Spleen (tissue), 11 donors: ENCODE results near the gene EHD2. TPM values are rescaled to one million over a fixed set of nuclear protein-coding genes. Genes with fewer than 3 reads are reported as not detected.

ENCODE experiments used
- DNase-seq: peaks from one replicate; pipeline ENCODE4 v3.0.0-alpha.2; 2020
- H3K27ac ChIP-seq, 8 donors: fragments of 200-600 bp; sonication (generic) in 7 of 8; 1 replicate in 4 of 8; 2 replicates in 4 of 8; pipeline versions ENCODE4 v1.5.0 to v1.8.0; 2016 to 2021; ENCODE audit warnings: inconsistent platforms in 4 of 8, mild to moderate bottlenecking in 4 of 8, moderate library complexity in 1 of 8
- H3K27me3 ChIP-seq, 7 donors: fragments of 200-600 bp; sonication (generic) in 6 of 7; replicated peaks in 1 of 7; 1 replicate in 4 of 7; 2 replicates in 3 of 7; pipeline versions ENCODE4 v1.5.0 to v1.8.0; 2016 to 2021; ENCODE audit warnings: inconsistent platforms in 3 of 7, mild to moderate bottlenecking in 1 of 7
- H3K36me3 ChIP-seq, 6 donors: fragments of 200-600 bp; sonication (generic) in 5 of 6; 1 replicate in 4 of 6; 2 replicates in 2 of 6; pipeline versions ENCODE4 v1.5.0 to v1.8.0; 2016 to 2021; ENCODE audit warnings: inconsistent platforms in 2 of 6
- H3K4me1 ChIP-seq, 6 donors: fragments of 200-600 bp; sonication (generic) in 5 of 6; 1 replicate in 3 of 6; 2 replicates in 3 of 6; pipeline versions ENCODE4 v1.5.0 to v1.8.0; 2016 to 2021; ENCODE audit warnings: inconsistent platforms in 3 of 6
- H3K4me3 ChIP-seq, 8 donors: fragments of 200-600 bp; sonication (generic) in 7 of 8; 1 replicate in 4 of 8; 2 replicates in 4 of 8; pipeline versions ENCODE4 v1.5.0 to v1.8.0; 2016 to 2021; ENCODE audit warnings: inconsistent platforms in 4 of 8, mild to moderate bottlenecking in 4 of 8, moderate library complexity in 2 of 8
- H3K9me3 ChIP-seq, 8 donors: fragments of 200-600 bp; sonication (generic) in 7 of 8; 1 replicate in 4 of 8; 2 replicates in 4 of 8; pipeline versions ENCODE4 v1.5.0 to v1.8.0; 2016 to 2021; ENCODE audit warnings: inconsistent platforms in 4 of 8
- POLR2A ChIP-seq, 3 donors: fragments of 450-650 bp; IDR thresholded peaks; one replicate each; pipeline ENCODE4 v1.5.1; 2017; ENCODE audit warnings: antibody characterized with exemption in 3 of 3, mild to moderate bottlenecking in 1 of 3
- POLR2AphosphoS5 ChIP-seq, 3 donors: sonication (generic); formaldehyde crosslinking; IDR thresholded peaks; one replicate each; pipeline ENCODE4 v1.5.1; 2017; ENCODE audit warnings: antibody characterized with exemption in 3 of 3
- WGBS, 5 donors: extraction: QIAGEN DNeasy Blood & Tissue Kit in 3 of 5; methylation state at CpG; one replicate each; pipeline versions ENCODE4 v1.1.5 to v1.1.7; 2013 to 2018; 5-methylcytosine and 5-hydroxymethylcytosine counted together
- intact Hi-C: fragments of 100-400 bp; cut with DNase I; formaldehyde crosslinking; loops from one replicate; pipeline ENCODE4 v1.15.0; 2023; ENCODE audit warnings: low total_unique reads
- polyA plus RNA-seq, 3 donors: library from polyadenylated mRNA; stranded (reverse); fragments of 200-250 nt; gene quantifications; one replicate each; pipeline ENCODE4 v1.2.1, GENCODE V29; 2013
- total RNA-seq, 7 donors: library from RNA; depleted of rRNA in 3 of 7; stranded (reverse); fragments of >200 nt in 3 of 7; fragmentation: NEBNext Ultra II Directional in 4 of 7; extraction: Animal tissue kit (Norgen Biotek cat#: 25700) in 4 of 7; gene quantifications; one replicate each; pipeline versions ENCODE4 v1.1.0 to v1.2.1, GENCODE V29; 2016 to 2021
- TF ChIP-seq, protein P1 (sequence below), 11 experiments: fragments of 200-600 bp in 7 of 11; fragments of 450-650 bp in 4 of 11; sonication (generic) in 4 of 11; IDR thresholded peaks in 8 of 11; conservative IDR thresholded peaks in 3 of 11; 1 replicate in 7 of 11; 2 replicates in 4 of 11; pipeline versions ENCODE4 v1.4.0 to v1.8.0; 2016 to 2021; ENCODE audit warnings: antibody characterized with exemption in 11 of 11, inconsistent platforms in 4 of 11, mild to moderate bottlenecking in 1 of 11
- donor health status: healthy with polysubstance abuse.
- donor health status: DM: no; HTN: no; CAD: no; lungs with moderate emphysema.
- donor health status: DM: no; HTN: no; CAD: no.
- donor health status: Bipolar disorder and iron deficiency.
- donor health status: healthy.
- donor health status: DM: no; HTN: no; CAD: no.
- donor health status: DM: yes; HTN: yes; CAD: no.

EHD2 gene
- total and polyA plus RNA-seq, 10 donors = 6.9 to 87.7 (median 57.5) TPM

DNA sequence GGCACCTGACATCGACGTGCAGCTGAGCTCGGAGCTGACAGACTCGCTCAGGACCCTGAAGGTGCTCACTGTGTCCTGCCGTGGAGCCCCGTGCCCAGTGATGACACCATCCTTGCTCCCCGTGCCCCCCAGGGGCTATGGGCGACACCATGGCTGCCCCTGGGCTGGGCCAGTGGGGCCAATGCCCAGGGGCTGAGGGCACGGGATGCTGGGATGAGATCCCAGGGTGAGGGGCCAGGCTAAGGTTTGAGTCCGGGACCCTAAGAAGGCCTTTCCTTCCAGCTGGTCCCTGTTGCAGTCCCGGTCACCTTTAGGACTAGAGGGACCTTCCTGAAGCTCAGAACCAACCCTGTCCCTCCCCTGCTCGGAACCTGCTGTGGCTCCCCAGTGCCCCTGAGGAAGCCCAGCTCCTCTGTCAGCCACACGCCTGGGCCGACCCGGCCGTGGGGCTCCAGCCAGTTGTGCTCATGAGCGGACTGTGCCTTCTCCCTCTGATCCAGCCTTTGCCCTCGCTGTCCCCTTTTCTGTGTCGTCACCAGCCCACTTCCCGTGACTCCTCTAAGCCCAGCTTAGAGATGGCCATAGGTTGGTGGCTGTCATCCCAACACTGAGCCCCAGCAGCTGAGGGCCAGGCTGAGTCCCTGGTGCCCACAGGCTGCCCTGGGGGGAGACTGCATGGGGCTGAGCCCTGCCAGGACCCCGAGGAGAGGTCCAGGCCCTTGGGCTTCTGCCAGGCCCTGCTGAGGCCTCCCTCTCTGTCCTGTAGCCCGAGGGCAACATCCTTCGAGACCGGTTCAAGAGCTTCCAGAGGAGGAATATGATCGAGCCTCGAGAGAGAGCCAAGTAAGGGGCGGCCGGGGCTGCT lies 42.8 kb downstream of the EHD2 start:
- peaks cover 0 to 7% (median 2%) of the 10 kb centered on the region in 8 donors for H3K9me3 ChIP-seq
- peaks cover 0 to 13% (median 0%) of the 10 kb centered on the region in 6 donors for H3K4me1 ChIP-seq
- intact Hi-C loops = no loop called here
- no peaks in the 10 kb centered on the region for H3K27me3 ChIP-seq
- WGBS, 5 donors = 93 to 96% (median 96%) methylated on average over 24 to 28 of the region's 28 CpGs
- H3K4me3 ChIP-seq = no peak overlapping the region
- H3K27ac ChIP-seq = no peak overlapping the region
- DNase-seq = no peak
- TF ChIP-seq, protein P1, sequence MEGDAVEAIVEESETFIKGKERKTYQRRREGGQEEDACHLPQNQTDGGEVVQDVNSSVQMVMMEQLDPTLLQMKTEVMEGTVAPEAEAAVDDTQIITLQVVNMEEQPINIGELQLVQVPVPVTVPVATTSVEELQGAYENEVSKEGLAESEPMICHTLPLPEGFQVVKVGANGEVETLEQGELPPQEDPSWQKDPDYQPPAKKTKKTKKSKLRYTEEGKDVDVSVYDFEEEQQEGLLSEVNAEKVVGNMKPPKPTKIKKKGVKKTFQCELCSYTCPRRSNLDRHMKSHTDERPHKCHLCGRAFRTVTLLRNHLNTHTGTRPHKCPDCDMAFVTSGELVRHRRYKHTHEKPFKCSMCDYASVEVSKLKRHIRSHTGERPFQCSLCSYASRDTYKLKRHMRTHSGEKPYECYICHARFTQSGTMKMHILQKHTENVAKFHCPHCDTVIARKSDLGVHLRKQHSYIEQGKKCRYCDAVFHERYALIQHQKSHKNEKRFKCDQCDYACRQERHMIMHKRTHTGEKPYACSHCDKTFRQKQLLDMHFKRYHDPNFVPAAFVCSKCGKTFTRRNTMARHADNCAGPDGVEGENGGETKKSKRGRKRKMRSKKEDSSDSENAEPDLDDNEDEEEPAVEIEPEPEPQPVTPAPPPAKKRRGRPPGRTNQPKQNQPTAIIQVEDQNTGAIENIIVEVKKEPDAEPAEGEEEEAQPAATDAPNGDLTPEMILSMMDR (IDR thresholded peaks at IDR 0.05 in 8 of 11, conservative IDR thresholded peaks at IDR 0.05 in 3 of 11) = no peak
- peak in 1 of 3 donors; percentile 63 for TF ChIP-seq POLR2AphosphoS5 (IDR thresholded peaks at IDR 0.05)
- no peak for TF ChIP-seq POLR2A (IDR thresholded peaks at IDR 0.05)
- H3K36me3 ChIP-seq = peaks cover 0 to 97% (median 80%) of the 10 kb centered on the region in 6 donors

DNA sequence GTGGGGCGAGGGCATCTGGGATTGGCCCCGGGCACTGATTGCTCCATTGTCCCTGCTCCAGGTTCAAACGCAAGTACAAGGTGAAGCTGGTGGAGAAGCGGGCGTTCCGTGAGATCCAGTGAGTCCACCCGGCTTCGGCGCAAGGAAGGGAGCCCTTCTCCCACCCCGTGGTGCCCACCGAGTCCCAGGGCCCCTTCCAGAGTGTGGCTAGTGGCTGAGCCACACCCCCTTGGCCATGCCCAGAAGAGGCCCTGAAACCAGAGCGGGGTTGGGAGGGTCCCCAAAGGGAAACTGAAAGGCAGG lies 43.4 kb downstream of the EHD2 start:
- intact Hi-C loops = no loop called here

DNA sequence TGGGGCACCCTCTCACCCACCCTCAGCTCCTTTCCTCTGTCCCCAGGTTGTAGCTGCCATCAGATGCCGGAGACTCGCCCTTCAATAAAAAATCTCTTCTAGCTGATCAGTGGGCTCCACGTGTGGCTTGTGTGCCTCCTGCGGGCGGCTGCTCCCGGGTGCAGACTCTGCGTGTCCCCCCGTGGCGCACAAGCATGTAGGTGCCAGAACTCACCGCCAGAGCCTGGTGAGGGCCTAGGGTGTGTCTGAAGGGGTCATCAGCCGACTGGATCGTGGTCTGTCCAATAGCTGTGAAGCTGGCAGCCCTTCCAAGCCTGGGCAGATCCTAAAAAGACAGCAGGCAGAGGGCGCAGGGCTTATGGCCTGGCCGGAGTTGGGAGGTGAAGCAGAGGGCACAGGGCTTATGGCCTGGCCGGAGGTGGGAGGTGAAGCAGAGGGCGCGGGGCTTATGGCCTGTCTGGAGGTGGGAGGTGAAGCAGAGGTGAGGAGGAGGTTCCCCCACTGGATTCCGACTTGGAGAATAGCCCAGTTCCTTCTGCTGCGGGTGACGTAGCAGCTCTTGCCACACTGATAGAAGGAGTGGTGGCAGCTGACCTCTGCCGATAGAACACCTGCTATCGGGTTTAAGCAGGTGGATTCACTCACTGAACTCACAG lies 43.9 kb downstream of the EHD2 start:
- peaks cover 0 to 21% (median 0%) of the 10 kb centered on the region in 6 donors for H3K4me1 ChIP-seq
- H3K4me3 ChIP-seq = no peak overlapping the region
- intact Hi-C loops = no loop called here
- H3K27me3 ChIP-seq = no peaks in the 10 kb centered on the region
- H3K9me3 ChIP-seq = peaks cover 0 to 7% (median 2%) of the 10 kb centered on the region in 8 donors
- peaks cover 0 to 86% (median 69%) of the 10 kb centered on the region in 6 donors for H3K36me3 ChIP-seq
- DNase-seq = no peak
- TF ChIP-seq POLR2AphosphoS5 (IDR thresholded peaks at IDR 0.05) (peak in 1 of 3 donors; percentile 48), POLR2A (IDR thresholded peaks at IDR 0.05) (no peak)
- TF ChIP-seq, protein P1 (IDR thresholded peaks at IDR 0.05 in 8 of 11, conservative IDR thresholded peaks at IDR 0.05 in 3 of 11) = no peak
- H3K27ac ChIP-seq = no peak overlapping the region
- WGBS, 5 donors = 92 to 96% (median 94%) methylated on average over 18 to 22 of the region's 22 CpGs

More for the DNA sequence above, 43.4 kb downstream of the EHD2 start:
- Histone ChIP-seq H3K9me3 (peaks cover 0 to 7% (median 2%) of the 10 kb centered on the region in 8 donors), H3K27me3 (no peaks in the 10 kb centered on the region), H3K36me3 (peaks cover 0 to 91% (median 74%) of the 10 kb centered on the region in 6 donors), H3K27ac (no peak overlapping the region), H3K4me3 (no peak overlapping the region), H3K4me1 (peaks cover 0 to 16% (median 0%) of the 10 kb centered on the region in 6 donors)
- WGBS, 5 donors = 94 to 98% (median 96%) methylated on average over 12 of the region's 12 CpGs
- DNase-seq = no peak
- TF ChIP-seq POLR2AphosphoS5 (IDR thresholded peaks at IDR 0.05) = no peak

GRCh38 chr19:47757617-47758442 lies 44.6 kb downstream of the EHD2 start:
- Histone ChIP-seq H3K36me3 (peaks cover 0 to 79% (median 62%) of the 10 kb centered on the region in 6 donors), H3K27ac (no peak overlapping the region), H3K4me3 (no peak overlapping the region), H3K9me3 (peaks cover 0 to 7% (median 2%) of the 10 kb centered on the region in 8 donors), H3K4me1 (peaks cover 0 to 29% (median 3%) of the 10 kb centered on the region in 6 donors), H3K27me3 (no peaks in the 10 kb centered on the region)
- 82 to 86% (median 85%) methylated on average over 14 of the region's 14 CpGs for WGBS, 5 donors
- TF ChIP-seq POLR2AphosphoS5 (IDR thresholded peaks at IDR 0.05) (peak in 1 of 3 donors; percentile 4), POLR2A (IDR thresholded peaks at IDR 0.05) (no peak)
- intact Hi-C loops = no loop called here
- no peak for DNase-seq
